Measurements from ENCODE around the gene TNS4.

Gene TNS4

GRCh38 chr17:40453881-40454612 lies 47.4 kb downstream of the TNS4 start:
- no peak for DNase-seq

GRCh38 chr17:40452921-40453378 lies 48.5 kb downstream of the TNS4 start:
- no peak for DNase-seq

GRCh38 chr17:40452216-40452787 lies 49.1 kb downstream of the TNS4 start:
- DNase-seq, result no peak

- no peak for DNase-seq
Measured at GRCh38 chr17:40451420-40451819, 50.0 kb downstream of the TNS4 start.

- no peak for DNase-seq
Measured at GRCh38 chr17:40450175-40450574, 51.2 kb downstream of the TNS4 start.

- no peak for DNase-seq
Measured at GRCh38 chr17:40448639-40449261, 52.7 kb downstream of the TNS4 start.

- no peak for DNase-seq
Measured at GRCh38 chr17:40448213-40448638, 53.2 kb downstream of the TNS4 start.

GRCh38 chr17:40447806-40448205 lies 53.6 kb downstream of the TNS4 start:
- DNase-seq, result no peak

GRCh38 chr17:40447148-40447644 lies 54.2 kb downstream of the TNS4 start:
- DNase-seq, result no peak

GRCh38 chr17:40445751-40446468 lies 55.5 kb downstream of the TNS4 start:
- no peak for DNase-seq

GRCh38 chr17:40443988-40444899 lies 57.2 kb downstream of the TNS4 start:
- DNase-seq, result no peak

- DNase-seq, result no peak
Measured at GRCh38 chr17:40443196-40443987, 58.0 kb downstream of the TNS4 start, which contains the start of gene IGFBP4. TSS of gene IGFBP4 (plus strand) at chr17:40443450. CDS start at chr17:40443736, 286 bp downstream.

GRCh38 chr17:40442392-40443195 lies 58.8 kb downstream of the TNS4 start:
- no peak for DNase-seq

- no peak for DNase-seq
Measured at GRCh38 chr17:40440166-40440565, 61.3 kb downstream of the TNS4 start.

- no peak for DNase-seq
Measured at GRCh38 chr17:40437095-40437732, 64.2 kb downstream of the TNS4 start.

- no peak for DNase-seq
Measured at GRCh38 chr17:40436636-40437035, 64.8 kb downstream of the TNS4 start.

GRCh38 chr17:40433551-40434415 lies 67.6 kb downstream of the TNS4 start:
- no peak for DNase-seq

- no peak for DNase-seq
Measured at GRCh38 chr17:40432864-40433528, 68.4 kb downstream of the TNS4 start.
